Measurements from ENCODE around the gene AP4B1.
A peak's percentile ranks its signal among the peaks of the same experiment; 100 is the strongest.

AP4B1 gene

GRCh38 chr1:113872219-113872935 is 32.2 kb downstream of the AP4B1 start:
- peak overlapping the region; percentile 69 for H3K9ac ChIP-seq (ENCODE audit: low read depth, low read length)
- peak overlapping the region; percentile 74 for H3K4me2 ChIP-seq (ENCODE audit: insufficient read depth, low read length)

GRCh38 chr1:113871597-113872113 is 32.9 kb downstream of the AP4B1 start, which contains the start of gene PTPN22:
Gene PTPN22, minus strand, starts transcription at chr1:113871712.
- peak within 1 kb of the TSS; percentile 90 for H3K27ac ChIP-seq (ENCODE audit: low read length)
- DNase-seq (peak; percentile 88), ATAC-seq (ENCODE audit: insufficient read depth, low read depth) (peak; percentile 100)
- peak within 1 kb of the TSS; percentile 69 for H3K9ac ChIP-seq (ENCODE audit: low read depth, low read length)
- H3K4me1 ChIP-seq (ENCODE audit: insufficient read depth, low read length), result peaks cover 66% of the 10 kb centered on the region
- H3K4me2 ChIP-seq (ENCODE audit: insufficient read depth, low read length), result peak within 1 kb of the TSS; percentile 74
- H4K20me1 ChIP-seq (ENCODE audit: insufficient read depth, low read length), result no peaks in the 10 kb centered on the region
- TF ChIP-seq, protein P1, sequence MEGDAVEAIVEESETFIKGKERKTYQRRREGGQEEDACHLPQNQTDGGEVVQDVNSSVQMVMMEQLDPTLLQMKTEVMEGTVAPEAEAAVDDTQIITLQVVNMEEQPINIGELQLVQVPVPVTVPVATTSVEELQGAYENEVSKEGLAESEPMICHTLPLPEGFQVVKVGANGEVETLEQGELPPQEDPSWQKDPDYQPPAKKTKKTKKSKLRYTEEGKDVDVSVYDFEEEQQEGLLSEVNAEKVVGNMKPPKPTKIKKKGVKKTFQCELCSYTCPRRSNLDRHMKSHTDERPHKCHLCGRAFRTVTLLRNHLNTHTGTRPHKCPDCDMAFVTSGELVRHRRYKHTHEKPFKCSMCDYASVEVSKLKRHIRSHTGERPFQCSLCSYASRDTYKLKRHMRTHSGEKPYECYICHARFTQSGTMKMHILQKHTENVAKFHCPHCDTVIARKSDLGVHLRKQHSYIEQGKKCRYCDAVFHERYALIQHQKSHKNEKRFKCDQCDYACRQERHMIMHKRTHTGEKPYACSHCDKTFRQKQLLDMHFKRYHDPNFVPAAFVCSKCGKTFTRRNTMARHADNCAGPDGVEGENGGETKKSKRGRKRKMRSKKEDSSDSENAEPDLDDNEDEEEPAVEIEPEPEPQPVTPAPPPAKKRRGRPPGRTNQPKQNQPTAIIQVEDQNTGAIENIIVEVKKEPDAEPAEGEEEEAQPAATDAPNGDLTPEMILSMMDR (IDR thresholded peaks at IDR 0.05; ENCODE audit: borderline replicate concordance, extremely low read depth, low read length, poor library complexity, severe bottlenecking), result no peak
- no peak for TF ChIP-seq EZH2 (IDR thresholded peaks at IDR 0.05; ENCODE audit: borderline replicate concordance, low read depth, low read length, severe bottlenecking)
- no peaks in the 10 kb centered on the region for H3K9me3 ChIP-seq (ENCODE audit: insufficient read depth, low read length, severe bottlenecking)
- peak within 1 kb of the TSS; percentile 50 to 62 for H3K4me3 ChIP-seq (ENCODE audit: low read depth in 1 of 2, low read length in 2 of 2)
- peaks cover 42% of the 10 kb centered on the region for H3K79me2 ChIP-seq (ENCODE audit: insufficient read depth, low read length)
- peak within 1 kb of the TSS; percentile 83 for H2AFZ ChIP-seq (ENCODE audit: low read depth, low read length)
- H3K27me3 ChIP-seq (ENCODE audit: insufficient read depth, low read length, poor library complexity), result no peaks in the 10 kb centered on the region
- H3K36me3 ChIP-seq (ENCODE audit: insufficient read depth, low read length), result no peaks in the 10 kb centered on the region

More at GRCh38 chr1:113872219-113872935, 32.2 kb downstream of the AP4B1 start:
- Histone ChIP-seq H3K9me3 (ENCODE audit: insufficient read depth, low read length, severe bottlenecking) (no peaks in the 10 kb centered on the region), H3K27ac (ENCODE audit: low read length) (peak overlapping the region; percentile 90), H3K4me3 (ENCODE audit: low read depth in 1 of 2, low read length in 2 of 2) (peak overlapping the region in 1 of 2 experiments; percentile 62; a peak in 2 of 4 replicates), H4K20me1 (ENCODE audit: insufficient read depth, low read length) (no peaks in the 10 kb centered on the region), H3K27me3 (ENCODE audit: insufficient read depth, low read length, poor library complexity) (no peaks in the 10 kb centered on the region), H3K79me2 (ENCODE audit: insufficient read depth, low read length) (peaks cover 36% of the 10 kb centered on the region), H2AFZ (ENCODE audit: low read depth, low read length) (peak overlapping the region; percentile 83), H3K4me1 (ENCODE audit: insufficient read depth, low read length) (peaks cover 66% of the 10 kb centered on the region), H3K36me3 (ENCODE audit: insufficient read depth, low read length) (no peaks in the 10 kb centered on the region)
- peak; percentile 29 for DNase-seq
- no peak for TF ChIP-seq EZH2 (IDR thresholded peaks at IDR 0.05; ENCODE audit: borderline replicate concordance, low read depth, low read length, severe bottlenecking)
- ATAC-seq (ENCODE audit: insufficient read depth, low read depth), result peak; percentile 18

- H4K20me1 ChIP-seq (ENCODE audit: insufficient read depth, low read length), result no peaks in the 10 kb centered on the region
- peaks cover 66% of the 10 kb centered on the region for H3K4me1 ChIP-seq (ENCODE audit: insufficient read depth, low read length)
- H3K27ac ChIP-seq (ENCODE audit: low read length), result peak overlapping the region; percentile 90
- DNase-seq (peak; percentile 45), ATAC-seq (ENCODE audit: insufficient read depth, low read depth) (no peak)
- no peaks in the 10 kb centered on the region for H3K27me3 ChIP-seq (ENCODE audit: insufficient read depth, low read length, poor library complexity)
- TF ChIP-seq, protein P1 (IDR thresholded peaks at IDR 0.05; ENCODE audit: borderline replicate concordance, extremely low read depth, low read length, poor library complexity, severe bottlenecking), result no peak
- TF ChIP-seq EZH2 (IDR thresholded peaks at IDR 0.05; ENCODE audit: borderline replicate concordance, low read depth, low read length, severe bottlenecking), result no peak
- H3K36me3 ChIP-seq (ENCODE audit: insufficient read depth, low read length), result no peaks in the 10 kb centered on the region
- peaks cover 46% of the 10 kb centered on the region for H3K79me2 ChIP-seq (ENCODE audit: insufficient read depth, low read length)
- H3K9me3 ChIP-seq (ENCODE audit: insufficient read depth, low read length, severe bottlenecking), result no peaks in the 10 kb centered on the region
- H3K4me3 ChIP-seq (ENCODE audit: low read depth in 1 of 2, low read length in 2 of 2), result peak overlapping the region; percentile 50 to 62; a peak in 3 of 4 replicates
- H3K4me2 ChIP-seq (ENCODE audit: insufficient read depth, low read length), result peak overlapping the region; percentile 74
- H2AFZ ChIP-seq (ENCODE audit: low read depth, low read length), result no peak overlapping the region
- H3K9ac ChIP-seq (ENCODE audit: low read depth, low read length), result peak overlapping the region; percentile 69
Measured at GRCh38 chr1:113870778-113871177, 33.8 kb downstream of the AP4B1 start.

Measured in DND-41 (cell line).